CD14-positive monocyte (primary cell): Measurements from ENCODE around the gene COL4A1. TPM values are rescaled to one million over a fixed set of nuclear protein-coding genes. Genes with fewer than 3 reads are reported as not detected.
A peak's percentile ranks its signal among the peaks of the same experiment; 100 is the strongest.

Experiments
- DNase-seq, 3 donors: peaks; one replicate each; pipeline ENCODE4 v3.0.0-alpha.2; 2011 to 2022
- H2AFZ ChIP-seq: 2 replicates; pipeline ENCODE4 v1.6.0; 2012; ENCODE audit warnings: mild to moderate bottlenecking, low read depth, low read length, inconsistent platforms; ENCODE audit not compliant: insufficient read depth, poor library complexity, severe bottlenecking
- H3K27ac ChIP-seq, 2 donors: 1 replicate in 1 of 2; 2 replicates in 1 of 2; pipeline ENCODE4 v1.5.1; 2012 to 2013; ENCODE audit warnings: low read length in 2 of 2, control low read depth in 1 of 2, inconsistent platforms in 1 of 2, low read depth in 1 of 2, mild to moderate bottlenecking in 1 of 2
- H3K27me3 ChIP-seq, 2 donors: one replicate each; pipeline versions ENCODE4 v1.6.0 to v1.6.1; 2011 to 2013; ENCODE audit warnings: low read length in 2 of 2; ENCODE audit not compliant: control insufficient read depth in 2 of 2, insufficient read depth in 2 of 2
- H3K36me3 ChIP-seq, 2 donors: replicated peaks in 1 of 2; 1 replicate in 1 of 2; 2 replicates in 1 of 2; pipeline versions ENCODE4 v1.5.1 to v1.6.1; 2012 to 2013; ENCODE audit warnings: low read length in 2 of 2, control low read depth in 1 of 2, inconsistent platforms in 1 of 2, mild to moderate bottlenecking in 1 of 2; ENCODE audit not compliant: insufficient read depth in 2 of 2, control insufficient read depth in 1 of 2
- H3K4me1 ChIP-seq, 2 donors: 1 replicate in 1 of 2; 2 replicates in 1 of 2; pipeline versions ENCODE4 v1.5.1 to v1.6.1; 2012 to 2013; ENCODE audit warnings: low read length in 2 of 2, control low read depth in 1 of 2, inconsistent platforms in 1 of 2, mild to moderate bottlenecking in 1 of 2, moderate library complexity in 1 of 2; ENCODE audit not compliant: insufficient read depth in 2 of 2, control insufficient read depth in 1 of 2
- H3K4me2 ChIP-seq: replicated peaks from 2 replicates; pipeline ENCODE3; 2012; ENCODE audit warnings: low read length, moderate library complexity, mild to moderate bottlenecking; ENCODE audit not compliant: poor library complexity, severe bottlenecking; ENCODE audit errors: extremely low read depth
- H3K4me3 ChIP-seq, 3 experiments: fragments of 200-600 bp in 1 of 3; sonication (generic) in 1 of 3; replicated peaks in 1 of 3; 1 replicate in 2 of 3; 2 replicates in 1 of 3; pipeline ENCODE4 v1.5.1; 2011 to 2013; ENCODE audit warnings: low read length in 3 of 3, mild to moderate bottlenecking in 3 of 3, control low read depth in 2 of 3, low read depth in 2 of 3, inconsistent platforms in 1 of 3, moderate library complexity in 1 of 3
- H3K79me2 ChIP-seq: 2 replicates; pipeline ENCODE4 v1.6.0; 2012; ENCODE audit warnings: mild to moderate bottlenecking, control low read depth, inconsistent platforms, low read length, moderate library complexity; ENCODE audit not compliant: insufficient read depth
- H3K9ac ChIP-seq: 2 replicates; pipeline ENCODE4 v1.6.0; 2017; ENCODE audit warnings: low read length, mild to moderate bottlenecking; ENCODE audit not compliant: insufficient read depth, poor library complexity, severe bottlenecking
- H3K9me3 ChIP-seq, 2 donors: replicated peaks in 1 of 2; 1 replicate in 1 of 2; 2 replicates in 1 of 2; pipeline versions ENCODE4 v1.5.1 to v1.6.1; 2012 to 2013; ENCODE audit warnings: low read length in 2 of 2, control low read depth in 1 of 2; ENCODE audit not compliant: control insufficient read depth in 1 of 2, insufficient read depth in 1 of 2
- H4K20me1 ChIP-seq: 2 replicates; pipeline ENCODE4 v1.6.0; 2012; ENCODE audit warnings: mild to moderate bottlenecking, low read length, control low read depth, moderate library complexity; ENCODE audit not compliant: insufficient read depth
- H3K27ac Mint-ChIP-seq, 7 donors: one replicate each; pipeline ENCODE4 v1.8.0; 2020; ENCODE audit warnings: mild to moderate bottlenecking in 7 of 7, mixed read lengths in 7 of 7, moderate library complexity in 6 of 7, inconsistent platforms in 2 of 7
- H3K27me3 Mint-ChIP-seq, 3 donors: one replicate each; pipeline ENCODE4 v1.8.0; 2021 to 2022; ENCODE audit warnings: low read depth in 3 of 3, mild to moderate bottlenecking in 3 of 3, mixed read lengths in 3 of 3, moderate library complexity in 3 of 3, inconsistent platforms in 1 of 3
- H3K36me3 Mint-ChIP-seq, 2 donors: one replicate each; pipeline ENCODE4 v1.8.0; 2020; ENCODE audit warnings: mixed read lengths in 2 of 2, inconsistent platforms in 1 of 2, mild to moderate bottlenecking in 1 of 2
- H3K4me1 Mint-ChIP-seq: one replicate; pipeline ENCODE4 v1.8.0; 2020; ENCODE audit warnings: mild to moderate bottlenecking, mixed read lengths
- H3K4me3 Mint-ChIP-seq, 2 donors: one replicate each; pipeline ENCODE4 v1.8.0; 2020; ENCODE audit warnings: mild to moderate bottlenecking in 2 of 2, mixed read lengths in 2 of 2, moderate library complexity in 1 of 2
- H3K9me3 Mint-ChIP-seq, 7 donors: one replicate each; pipeline ENCODE4 v1.8.0; 2020 to 2022; ENCODE audit warnings: mixed read lengths in 7 of 7, mild to moderate bottlenecking in 6 of 7, moderate library complexity in 6 of 7, inconsistent platforms in 2 of 7
- WGBS: methylation state at CpG from one replicate; pipeline ENCODE4 v1.1.5; 2013; ENCODE audit warnings: missing lambda C conversion rate; ENCODE audit not compliant: insufficient coverage; 5-methylcytosine and 5-hydroxymethylcytosine counted together
- intact Hi-C, 2 donors: fragments of 100-400 bp; cut with micrococcal nuclease; formaldehyde crosslinking; loops; one replicate each; pipeline versions ENCODE4 v1.15.0 to v1.15.1; 2023
- polyA plus RNA-seq, 3 donors: library from polyadenylated mRNA; depleted of rRNA in 1 of 3; unstranded in 2 of 3; stranded (reverse) in 1 of 3; fragments of 300-500 nt in 2 of 3; fragments of >200 nt in 1 of 3; fragmentation: Illumina TruSeq in 2 of 3; gene quantifications; 1 replicate in 2 of 3; 2 replicates in 1 of 3; pipeline ENCODE4 v1.2.3, GENCODE V29; 2012 to 2021
- TF ChIP-seq, protein P1 (sequence below): fragments of 200-600 bp; IDR thresholded peaks from one replicate; pipeline ENCODE4 v1.8.0; 2022; ENCODE audit warnings: antibody characterized with exemption, mild to moderate bottlenecking

Gene COL4A1
- polyA plus RNA-seq, 3 donors, result 0.16 to 0.25 TPM; not detected in 1

DNA sequence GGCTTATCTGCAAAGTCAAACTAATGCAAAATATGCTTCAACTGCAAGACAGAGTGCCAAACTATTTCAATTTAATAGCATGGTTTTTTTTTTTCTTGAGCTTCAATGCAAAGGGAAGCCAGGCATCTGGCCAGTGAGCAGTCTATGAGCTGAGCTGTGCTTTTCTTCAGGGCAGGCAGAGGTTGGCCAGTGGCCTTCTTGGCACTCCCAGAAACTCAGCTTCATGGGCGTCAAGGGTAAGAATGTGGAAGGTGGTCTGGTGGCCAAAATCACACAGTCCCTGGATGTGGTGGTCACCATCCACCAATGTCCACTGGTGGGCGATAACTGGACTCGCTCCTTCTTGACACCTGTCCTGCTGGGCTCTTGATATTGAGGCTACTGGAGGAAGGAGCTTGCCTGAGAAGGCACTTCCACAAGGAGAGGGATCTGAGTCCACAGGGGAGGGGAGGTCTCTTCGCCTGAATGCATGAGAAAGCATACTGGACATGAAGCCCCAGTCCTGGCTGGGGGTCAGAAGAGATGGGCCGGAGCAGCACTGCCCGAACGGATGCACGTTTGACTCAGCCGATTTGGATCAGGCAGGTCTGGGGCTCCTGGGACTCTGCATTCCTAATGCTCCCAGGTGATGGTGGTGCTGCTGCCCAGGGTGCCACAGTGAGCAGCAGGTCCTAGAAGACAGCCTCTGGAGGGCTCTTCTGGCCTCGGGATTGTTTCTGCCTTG is 17.2 kb upstream of the COL4A1 start:
- H3K9me3 Mint-ChIP-seq, result peaks cover 0 to 6% (median 2%) of the 10 kb centered on the region in 7 donors
- DNase-seq, result no peak
- H3K4me3 Mint-ChIP-seq, result no peak overlapping the region
- Histone ChIP-seq H3K79me2 (no peaks in the 10 kb centered on the region), H3K9me3 (no peaks in the 10 kb centered on the region), H3K4me3 (no peak overlapping the region), H3K27me3 (peaks cover 0 to 10% of the 10 kb centered on the region in 2 donors), H2AFZ (no peak overlapping the region), H4K20me1 (no peaks in the 10 kb centered on the region), H3K4me1 (no peaks in the 10 kb centered on the region), H3K36me3 (no peaks in the 10 kb centered on the region), H3K27ac (no peak overlapping the region), H3K4me2 (no peak overlapping the region), H3K9ac (no peak overlapping the region)
- H3K27ac Mint-ChIP-seq, result no peak overlapping the region
- TF ChIP-seq, protein P1, sequence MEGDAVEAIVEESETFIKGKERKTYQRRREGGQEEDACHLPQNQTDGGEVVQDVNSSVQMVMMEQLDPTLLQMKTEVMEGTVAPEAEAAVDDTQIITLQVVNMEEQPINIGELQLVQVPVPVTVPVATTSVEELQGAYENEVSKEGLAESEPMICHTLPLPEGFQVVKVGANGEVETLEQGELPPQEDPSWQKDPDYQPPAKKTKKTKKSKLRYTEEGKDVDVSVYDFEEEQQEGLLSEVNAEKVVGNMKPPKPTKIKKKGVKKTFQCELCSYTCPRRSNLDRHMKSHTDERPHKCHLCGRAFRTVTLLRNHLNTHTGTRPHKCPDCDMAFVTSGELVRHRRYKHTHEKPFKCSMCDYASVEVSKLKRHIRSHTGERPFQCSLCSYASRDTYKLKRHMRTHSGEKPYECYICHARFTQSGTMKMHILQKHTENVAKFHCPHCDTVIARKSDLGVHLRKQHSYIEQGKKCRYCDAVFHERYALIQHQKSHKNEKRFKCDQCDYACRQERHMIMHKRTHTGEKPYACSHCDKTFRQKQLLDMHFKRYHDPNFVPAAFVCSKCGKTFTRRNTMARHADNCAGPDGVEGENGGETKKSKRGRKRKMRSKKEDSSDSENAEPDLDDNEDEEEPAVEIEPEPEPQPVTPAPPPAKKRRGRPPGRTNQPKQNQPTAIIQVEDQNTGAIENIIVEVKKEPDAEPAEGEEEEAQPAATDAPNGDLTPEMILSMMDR, result no peak
- intact Hi-C loops, result no loop called here
- peaks cover 12 to 40% (median 18%) of the 10 kb centered on the region in 3 donors for H3K27me3 Mint-ChIP-seq
- 81% methylated on average over 10 of the region's 10 CpGs for WGBS
- no peaks in the 10 kb centered on the region for H3K4me1 Mint-ChIP-seq
- H3K36me3 Mint-ChIP-seq, result no peaks in the 10 kb centered on the region

DNA sequence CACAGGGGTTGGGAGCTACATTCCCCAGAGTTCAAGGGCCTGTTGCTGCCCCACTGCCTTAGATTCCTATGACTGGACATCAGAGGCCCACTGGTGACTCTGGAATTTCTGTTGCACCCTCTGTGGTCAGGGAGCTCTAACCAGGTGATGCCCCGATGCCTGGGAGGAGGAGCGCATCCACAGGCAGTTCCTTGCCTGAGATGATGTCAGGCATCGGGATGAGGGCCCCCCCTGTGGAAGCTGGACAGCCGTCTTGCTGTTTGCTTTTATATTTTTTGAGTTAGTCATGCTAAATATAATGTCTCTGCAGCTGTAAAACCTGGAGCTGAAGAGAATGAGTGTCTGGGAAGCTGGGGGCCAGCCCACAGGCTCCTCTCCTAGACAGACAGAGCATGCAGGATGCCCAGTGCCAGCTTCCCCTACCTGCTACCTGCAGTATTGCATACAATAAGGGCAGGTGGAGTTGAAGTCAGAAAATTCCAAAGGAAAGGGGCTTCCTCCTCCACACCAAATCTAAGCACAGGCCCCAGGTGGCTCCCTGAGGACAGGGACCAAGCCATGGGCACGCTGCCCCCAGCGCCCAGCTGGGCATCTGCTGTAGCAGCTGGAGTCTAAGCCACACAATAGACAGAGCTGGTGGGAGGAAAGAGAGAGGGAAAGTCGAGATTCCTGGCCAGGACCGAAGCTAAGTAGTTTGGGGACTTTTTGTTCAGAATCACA is 16.4 kb upstream of the COL4A1 start:
- Mint-ChIP-seq H3K27ac (peak overlapping the region in 1 of 7 donors; percentile 46), H3K36me3 (no peaks in the 10 kb centered on the region), H3K4me1 (no peaks in the 10 kb centered on the region), H3K27me3 (peaks cover 14 to 39% (median 21%) of the 10 kb centered on the region in 3 donors), H3K9me3 (peaks cover 0 to 6% (median 2%) of the 10 kb centered on the region in 7 donors), H3K4me3 (no peak overlapping the region)
- DNase-seq, result no peak
- H3K36me3 ChIP-seq, result no peaks in the 10 kb centered on the region
- no peak overlapping the region for H2AFZ ChIP-seq
- intact Hi-C loops, result no loop called here
- peaks cover 0 to 10% of the 10 kb centered on the region in 2 donors for H3K27me3 ChIP-seq
- H3K9ac ChIP-seq, result no peak overlapping the region
- no peaks in the 10 kb centered on the region for H3K79me2 ChIP-seq
- TF ChIP-seq, protein P1, result no peak
- no peak overlapping the region for H3K27ac ChIP-seq
- no peak overlapping the region for H3K4me2 ChIP-seq
- H4K20me1 ChIP-seq, result no peaks in the 10 kb centered on the region
- no peaks in the 10 kb centered on the region for H3K4me1 ChIP-seq
- H3K9me3 ChIP-seq, result no peaks in the 10 kb centered on the region
- no peak overlapping the region for H3K4me3 ChIP-seq
- 96% methylated on average over 4 of the region's 8 CpGs for WGBS
